Measurements from ENCODE around the gene IL12B.
"Not testable (repeated sequence)": the region's sequence is repeated elsewhere in the genome, so short reads cannot be mapped to it uniquely, and the experiment has no call there.

IL12B gene

DNA sequence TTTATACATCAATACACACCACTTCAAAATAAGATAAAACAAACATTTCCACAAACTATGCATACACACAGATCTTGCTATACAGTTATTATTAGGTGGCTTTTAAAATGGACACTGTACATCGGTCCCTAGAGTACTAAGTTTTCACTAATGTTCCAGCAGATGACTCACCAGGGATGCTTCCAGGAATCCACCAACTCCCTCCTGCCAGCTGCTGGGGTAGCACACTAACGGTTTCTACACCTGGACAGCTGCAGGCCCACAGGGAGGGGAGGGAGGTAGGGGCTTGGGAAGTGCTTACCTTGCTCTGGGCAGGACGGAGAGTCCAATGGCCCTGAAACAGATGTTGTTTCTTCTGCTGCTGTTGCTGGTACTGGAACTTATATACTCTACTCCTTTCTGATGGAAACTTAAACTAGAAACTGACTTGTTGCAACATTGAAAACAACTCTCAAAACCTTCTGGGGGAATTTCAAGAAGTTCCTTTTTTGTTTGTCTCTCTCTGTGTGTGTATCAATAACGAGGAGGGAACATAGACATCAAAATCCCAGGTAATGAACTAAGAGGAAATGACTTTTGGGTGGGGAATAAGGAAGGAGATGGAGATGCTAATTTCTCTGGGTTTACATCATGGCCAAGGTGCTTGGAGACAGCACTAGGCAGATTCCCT, at the start of gene IL12B:
Gene IL12B (minus strand): TSS at position 357 of the 670 bp plus-strand sequence. CDS start 3,705 bp downstream, outside the sequence.
- DNase-seq (ENCODE audit: low read depth), result no peak

DNA sequence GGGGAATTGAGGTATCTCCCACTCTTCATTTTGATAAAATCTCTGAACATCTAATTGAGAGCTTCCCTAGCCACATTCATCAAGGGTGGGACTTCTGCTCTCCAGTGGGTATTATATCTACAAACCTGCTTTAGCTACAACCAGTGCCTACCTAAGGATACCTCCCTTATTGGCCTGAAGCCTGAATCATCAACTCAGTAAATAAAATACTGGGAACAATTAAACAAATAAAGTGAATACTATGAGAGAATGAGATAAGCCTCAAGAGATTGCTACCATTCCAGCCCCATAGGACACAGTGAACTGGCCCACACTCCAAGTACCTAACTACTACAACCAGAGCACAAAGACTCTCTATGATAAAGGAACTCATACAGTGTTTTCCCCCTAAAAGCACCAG, 47.4 kb upstream of the IL12B start:
- no peak for DNase-seq (ENCODE audit: low read depth)

DNA sequence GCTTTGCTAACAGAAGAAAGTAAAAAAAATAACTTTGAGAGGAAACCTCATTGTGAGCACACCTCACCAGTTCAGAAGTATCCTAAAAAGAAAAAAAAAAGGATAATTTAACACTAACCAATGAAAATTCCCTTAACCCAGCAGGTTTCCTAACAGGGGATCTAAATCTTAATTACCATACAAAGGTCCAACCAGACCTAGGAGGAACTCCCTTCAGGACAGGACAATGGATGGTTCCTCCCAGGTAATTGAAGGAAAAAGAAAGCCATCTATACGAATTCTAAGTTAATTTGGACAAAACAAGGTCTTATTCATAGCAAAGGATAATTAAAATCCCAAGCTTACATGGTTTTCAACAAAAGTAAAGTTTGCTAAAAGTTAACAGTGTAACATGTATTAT, 37.6 kb upstream of the IL12B start:
- not testable (repeated sequence) for DNase-seq (ENCODE audit: low read depth)

DNA sequence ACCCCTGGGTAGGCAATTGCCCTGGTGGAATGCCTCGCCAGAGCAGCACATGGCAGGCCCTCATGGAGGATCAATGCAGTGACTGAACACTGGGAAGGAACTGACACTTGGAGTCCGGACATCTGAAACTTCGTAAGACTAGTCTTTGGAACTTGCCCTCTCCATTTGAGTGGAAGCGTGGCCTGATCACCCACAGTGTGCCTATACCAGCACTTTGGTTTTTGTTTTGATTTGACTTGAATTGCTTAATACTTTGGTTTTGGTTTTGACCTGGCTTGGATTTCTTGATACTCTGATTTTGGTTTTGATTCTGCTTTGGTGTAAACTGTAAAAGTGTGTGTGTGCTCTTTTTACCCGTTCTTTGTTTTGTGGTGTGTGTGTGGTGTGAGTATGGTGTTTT, 36.5 kb upstream of the IL12B start:
- DNase-seq (ENCODE audit: low read depth), result not testable (repeated sequence)

DNA sequence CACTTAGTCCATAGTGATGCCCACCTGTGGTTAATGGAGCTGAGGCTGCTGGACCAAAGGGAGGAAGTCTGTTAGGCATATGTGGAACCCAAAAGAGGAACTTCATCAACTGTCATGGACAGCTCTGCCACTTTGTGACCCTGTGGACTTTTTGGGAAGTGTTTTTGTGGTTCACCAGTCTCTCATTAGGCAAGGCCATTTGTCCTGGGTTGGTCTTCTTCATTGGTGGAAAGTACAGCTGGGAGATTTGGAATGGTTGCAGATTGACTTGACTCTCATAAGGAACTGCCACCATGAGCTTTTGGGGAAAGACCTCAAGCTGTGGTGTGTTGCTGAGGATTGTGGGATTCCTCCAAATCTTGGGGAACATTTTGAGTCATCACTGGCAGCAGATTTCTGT, 31.9 kb upstream of the IL12B start:
- no peak for DNase-seq (ENCODE audit: low read depth)

DNA sequence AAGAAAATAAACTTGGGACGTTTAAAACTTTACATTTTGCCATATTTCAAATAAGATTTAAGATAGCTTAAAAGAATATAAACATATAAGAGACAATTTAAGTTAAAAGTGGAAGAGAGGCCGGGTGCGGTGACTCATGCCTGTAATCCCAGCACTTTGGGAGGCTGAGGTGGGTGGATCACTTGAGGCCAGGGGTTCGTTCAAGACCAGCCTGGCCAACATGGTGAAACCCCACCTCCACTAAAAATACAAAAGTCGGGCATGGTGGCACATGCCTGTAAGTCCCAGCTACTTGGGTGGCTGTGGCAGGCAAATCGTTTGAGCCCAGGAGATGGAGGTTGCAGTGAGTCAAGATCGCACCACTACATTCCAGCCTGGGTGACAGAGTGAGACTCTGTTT, 29.6 kb upstream of the IL12B start:
- DNase-seq (ENCODE audit: low read depth), result not testable (repeated sequence)

DNA sequence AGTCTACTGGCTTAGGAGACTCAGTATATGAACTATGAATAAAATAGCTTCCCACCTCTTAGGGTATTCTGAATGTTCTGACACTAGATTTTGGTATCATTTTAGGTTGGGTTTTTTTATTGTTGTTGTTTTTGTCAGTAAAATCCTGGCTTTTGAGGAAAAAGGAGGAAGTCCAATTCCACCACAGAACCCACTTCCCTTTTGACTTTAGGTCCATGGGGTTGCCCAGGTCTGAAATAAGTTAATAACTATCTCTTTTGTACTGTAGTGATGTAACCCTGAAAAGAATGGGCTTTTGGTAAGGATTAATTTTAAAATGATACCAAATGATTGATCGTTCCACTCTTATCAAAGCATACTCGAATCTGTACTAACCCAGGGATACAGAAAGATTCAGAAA, 29.1 kb upstream of the IL12B start:
- DNase-seq (ENCODE audit: low read depth), result no peak

DNA sequence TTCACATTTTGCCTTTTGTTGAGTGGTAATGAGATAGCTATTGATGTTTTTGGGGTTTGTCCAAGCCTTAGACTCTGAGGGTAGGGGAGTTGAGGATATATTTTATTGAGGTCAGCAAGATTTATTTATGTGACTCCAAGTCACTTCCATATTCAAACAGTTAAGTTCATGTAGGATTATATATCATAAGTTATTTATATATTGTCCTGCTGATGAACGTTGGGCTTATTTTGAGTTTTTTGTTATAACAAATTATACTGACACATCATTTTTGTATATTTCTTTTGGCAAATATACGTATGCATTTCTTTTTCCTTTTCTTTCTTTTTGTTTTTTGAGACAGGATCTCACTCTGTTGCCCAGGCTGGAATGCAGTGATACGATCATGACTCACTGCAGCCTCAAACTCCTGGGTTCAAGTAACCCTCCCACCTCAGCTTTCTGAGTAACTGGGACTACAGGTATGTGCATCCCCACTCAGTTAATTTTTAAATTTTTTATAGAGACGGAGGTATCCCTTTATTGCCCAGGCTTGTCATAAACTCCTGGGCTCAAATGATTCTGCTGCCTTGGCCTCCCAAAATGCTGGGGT, 23.5 kb upstream of the IL12B start:
- DNase-seq (ENCODE audit: low read depth), result no peak

DNA sequence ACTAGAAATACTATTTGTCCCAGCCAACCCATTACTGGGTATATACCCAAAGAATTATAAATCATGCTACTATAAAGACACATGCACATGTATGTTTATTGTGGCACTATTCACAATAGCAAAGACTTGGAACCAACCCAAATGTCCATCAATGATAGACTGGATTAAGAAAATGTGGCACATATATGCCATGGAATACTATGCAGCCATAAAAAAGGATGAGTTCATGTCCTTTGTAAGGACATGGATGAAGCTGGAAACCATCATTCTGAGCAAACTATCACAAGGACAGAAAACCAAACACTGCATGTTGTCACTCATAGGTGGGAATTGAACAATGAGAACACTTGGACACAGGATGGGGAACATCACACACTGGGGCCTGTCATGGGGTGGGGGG, 20.4 kb upstream of the IL12B start:
- not testable (repeated sequence) for DNase-seq (ENCODE audit: low read depth)

DNA sequence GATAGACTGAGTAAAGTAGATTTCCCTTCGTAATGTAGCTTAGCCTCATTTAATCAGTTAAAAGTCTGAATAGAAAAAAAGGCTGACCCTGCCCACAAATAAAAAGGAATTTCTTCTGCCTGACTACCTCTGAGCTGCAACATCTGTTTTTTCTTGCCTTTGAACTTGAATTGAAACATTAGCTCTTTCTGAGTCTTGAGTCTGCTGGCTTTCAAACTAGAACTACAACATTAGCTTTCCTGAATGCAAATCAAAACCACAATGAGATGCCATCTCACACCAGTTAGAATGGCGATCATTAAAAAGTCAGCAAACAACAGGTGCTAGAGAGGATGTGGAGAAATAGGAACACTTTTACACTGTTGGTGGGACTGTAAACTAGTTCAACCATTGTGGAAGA, 19.9 kb upstream of the IL12B start:
- DNase-seq (ENCODE audit: low read depth), result not testable (repeated sequence)

DNA sequence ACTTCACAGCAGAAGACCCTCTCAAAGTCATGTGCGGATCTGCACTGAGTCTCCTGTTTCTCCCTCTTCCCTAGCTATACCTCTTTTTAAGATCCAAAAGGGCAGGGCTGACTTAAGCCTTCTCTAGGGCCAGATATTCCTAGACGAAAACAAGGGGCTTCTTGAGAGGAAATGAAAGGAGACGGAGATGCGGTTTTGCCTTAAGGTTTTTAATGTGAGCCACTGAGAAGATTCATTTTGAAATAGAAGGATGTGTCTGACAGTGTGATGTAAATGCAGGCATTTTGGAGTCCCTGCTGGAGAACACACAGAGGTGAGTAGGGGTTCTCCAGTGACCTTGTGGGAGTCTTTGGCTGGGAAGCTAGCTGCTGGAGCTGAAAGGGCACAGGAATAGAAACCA, 15.6 kb upstream of the IL12B start:
- DNase-seq (ENCODE audit: low read depth), result no peak

DNA sequence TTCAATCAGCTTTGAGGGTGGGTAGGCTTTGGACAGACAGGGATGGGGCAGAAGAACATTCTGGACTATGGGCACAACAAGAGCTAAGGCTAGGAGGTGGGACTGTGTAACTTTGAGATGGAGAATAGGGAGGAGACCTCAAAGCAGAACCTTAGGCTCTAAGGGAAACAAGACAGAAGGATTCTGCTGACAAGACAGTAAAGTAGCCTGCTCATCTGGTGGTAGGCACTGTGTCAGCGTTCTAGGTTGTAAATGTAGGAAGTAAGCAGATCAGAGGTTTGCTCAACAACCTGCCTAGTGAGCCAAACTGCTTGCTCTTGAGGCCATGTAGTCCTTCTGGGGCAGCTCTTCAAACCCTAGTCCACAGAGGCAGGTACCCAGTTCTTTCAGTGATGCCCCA, 15.0 kb upstream of the IL12B start:
- DNase-seq (ENCODE audit: low read depth), result no peak

DNA sequence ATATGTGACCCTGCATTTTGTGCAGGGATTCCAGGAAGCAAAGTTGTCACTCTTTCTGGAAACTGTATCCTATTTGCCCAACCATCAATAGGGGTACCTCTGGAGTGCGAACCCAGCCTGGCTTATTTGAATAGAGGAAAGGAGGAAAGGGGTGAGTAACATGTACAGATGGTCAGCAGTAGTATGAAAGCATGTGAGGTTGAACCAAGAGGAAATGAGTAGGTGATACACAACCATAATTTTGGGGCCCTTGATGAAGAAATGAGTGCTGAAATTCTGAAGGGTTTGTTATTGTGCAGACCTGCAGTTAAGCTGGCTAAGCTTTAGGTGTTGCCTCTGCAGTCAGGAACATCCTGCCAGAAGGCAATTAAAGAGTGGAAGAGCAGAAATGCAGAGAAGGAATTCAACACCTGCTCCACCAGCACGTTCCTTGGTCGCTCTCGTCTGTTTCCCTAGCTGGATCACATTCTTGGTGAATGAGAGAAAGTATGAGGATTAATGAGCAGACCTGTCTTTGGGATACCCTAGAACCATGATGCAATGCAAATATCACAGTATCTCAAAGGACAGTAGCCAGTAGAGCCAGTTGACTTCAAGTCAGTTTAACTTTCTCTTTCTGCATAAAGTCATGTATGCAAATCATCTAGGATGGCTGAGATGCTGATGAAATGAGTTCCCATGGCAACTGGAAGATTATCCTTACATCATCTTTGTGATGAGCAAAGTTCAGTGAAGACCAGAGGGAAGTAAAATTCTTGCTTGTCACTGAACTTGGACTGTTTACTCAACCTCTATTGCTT, 13.2 kb upstream of the IL12B start:
- no peak for DNase-seq (ENCODE audit: low read depth)

DNA sequence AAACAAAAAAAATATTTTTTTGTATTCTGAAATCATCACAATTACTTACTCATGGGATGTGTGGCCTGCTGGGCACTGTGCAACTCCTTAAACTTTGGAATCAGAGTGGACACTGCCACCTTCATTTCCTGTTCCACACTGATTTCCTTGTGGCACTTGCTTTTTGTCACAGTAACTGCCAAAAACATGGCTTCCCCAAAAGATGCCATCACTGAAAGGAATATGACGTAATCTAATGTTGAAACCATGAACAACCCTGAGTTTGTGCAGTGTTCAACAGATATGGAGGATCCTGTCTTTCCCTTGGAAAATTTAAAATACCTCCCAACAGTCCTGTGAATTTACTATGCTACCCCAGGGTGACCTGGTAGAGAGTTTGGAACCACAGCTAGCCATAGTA, 12.6 kb upstream of the IL12B start:
- DNase-seq (ENCODE audit: low read depth), result no peak

DNA sequence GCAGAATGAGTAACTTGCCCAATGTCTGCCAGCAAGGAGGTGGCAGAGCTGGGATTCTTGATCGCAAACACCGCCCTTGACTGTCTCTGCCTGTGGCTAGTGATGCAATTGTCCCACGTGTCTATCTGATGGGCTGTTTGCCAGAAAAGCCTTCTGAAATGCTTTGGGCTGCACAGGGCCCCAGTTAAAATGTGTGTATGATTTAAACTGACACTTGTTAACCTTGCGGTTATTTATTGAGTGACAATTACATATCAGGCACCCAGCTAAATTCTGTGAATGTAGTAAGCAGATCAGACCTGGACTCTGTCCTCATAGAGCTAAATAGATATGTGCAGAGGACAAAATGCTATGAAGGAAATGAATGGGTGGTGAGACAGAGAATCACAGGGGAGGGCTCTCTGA, 11.6 kb upstream of the IL12B start:
- no peak for DNase-seq (ENCODE audit: low read depth)

DNA sequence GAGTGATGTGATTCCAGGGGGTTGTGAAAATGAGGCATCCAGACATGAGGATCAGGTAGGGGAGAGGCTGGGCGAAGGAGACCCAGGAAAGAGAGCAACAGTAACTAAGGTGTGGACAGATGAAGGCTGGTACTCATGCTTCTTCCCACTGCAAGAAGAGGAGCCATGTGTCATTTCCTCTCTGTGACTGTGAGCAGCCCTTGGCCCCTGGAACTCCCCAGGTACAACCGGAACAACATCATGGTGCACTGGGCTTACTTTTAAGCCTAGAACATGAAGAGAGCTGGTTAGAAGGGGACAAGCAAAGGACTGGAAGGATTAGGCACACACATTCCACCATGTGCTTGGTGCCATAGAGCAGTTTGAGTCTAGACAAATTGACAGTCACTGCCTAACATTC, 10.9 kb upstream of the IL12B start:
- no peak for DNase-seq (ENCODE audit: low read depth)

DNA sequence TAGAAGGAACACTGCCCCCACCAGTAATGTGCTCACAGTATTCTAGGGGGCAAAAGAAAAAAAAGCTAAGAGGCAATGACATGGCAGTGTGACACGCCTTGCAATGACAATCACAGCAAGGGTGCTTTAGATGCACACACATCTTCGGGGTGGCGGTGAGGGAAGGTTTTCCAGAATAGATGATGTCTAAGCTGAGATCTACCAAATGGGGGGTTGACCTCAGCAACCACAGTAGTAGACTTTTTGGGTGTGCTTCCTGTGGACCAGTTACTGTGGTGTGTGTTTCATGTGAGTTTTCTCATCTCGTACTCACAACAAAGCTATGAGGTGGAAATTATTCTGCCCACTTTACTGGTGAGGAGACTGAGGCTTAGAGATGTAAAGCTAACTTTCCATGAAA, 10.2 kb upstream of the IL12B start:
- DNase-seq (ENCODE audit: low read depth), result no peak

DNA sequence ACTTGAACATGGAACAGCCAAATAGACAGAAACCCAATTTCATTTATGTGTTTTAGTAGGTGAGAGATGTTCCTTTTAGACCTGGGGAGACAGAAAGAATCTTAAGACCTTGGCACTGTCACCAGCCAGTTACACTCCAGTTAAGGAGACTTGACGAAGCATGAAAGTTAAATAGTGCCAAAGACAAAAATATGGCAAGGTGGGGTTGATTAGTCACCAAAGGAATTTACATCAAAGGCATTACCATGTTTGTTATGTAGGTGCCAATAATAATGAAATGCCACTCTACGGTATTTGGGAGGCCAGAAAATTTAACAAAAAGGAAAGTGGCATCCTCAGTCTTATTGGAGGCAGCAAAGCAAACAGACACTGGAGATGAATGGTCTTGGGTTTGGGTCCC, 9.2 kb upstream of the IL12B start:
- no peak for DNase-seq (ENCODE audit: low read depth)

DNA sequence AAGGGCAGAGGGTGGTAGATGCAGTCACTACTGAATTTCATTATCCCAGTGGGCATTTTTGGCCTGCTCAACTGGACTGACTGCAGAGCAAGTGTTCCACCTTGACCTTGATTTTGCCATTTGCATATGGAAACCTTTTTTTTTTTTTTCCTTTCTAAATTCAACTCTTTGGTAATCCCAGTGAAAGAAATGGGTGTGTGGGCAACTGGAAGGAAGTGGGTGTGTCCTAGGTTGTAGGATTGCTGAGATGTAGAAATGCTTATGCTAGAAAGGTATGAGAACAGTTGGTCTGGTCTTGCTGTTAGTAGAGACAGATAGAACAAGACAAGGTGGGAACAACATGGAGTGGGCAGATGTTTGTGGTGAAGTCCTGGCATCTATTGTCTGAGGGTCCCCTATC, 7.8 kb upstream of the IL12B start:
- no peak for DNase-seq (ENCODE audit: low read depth)

DNA sequence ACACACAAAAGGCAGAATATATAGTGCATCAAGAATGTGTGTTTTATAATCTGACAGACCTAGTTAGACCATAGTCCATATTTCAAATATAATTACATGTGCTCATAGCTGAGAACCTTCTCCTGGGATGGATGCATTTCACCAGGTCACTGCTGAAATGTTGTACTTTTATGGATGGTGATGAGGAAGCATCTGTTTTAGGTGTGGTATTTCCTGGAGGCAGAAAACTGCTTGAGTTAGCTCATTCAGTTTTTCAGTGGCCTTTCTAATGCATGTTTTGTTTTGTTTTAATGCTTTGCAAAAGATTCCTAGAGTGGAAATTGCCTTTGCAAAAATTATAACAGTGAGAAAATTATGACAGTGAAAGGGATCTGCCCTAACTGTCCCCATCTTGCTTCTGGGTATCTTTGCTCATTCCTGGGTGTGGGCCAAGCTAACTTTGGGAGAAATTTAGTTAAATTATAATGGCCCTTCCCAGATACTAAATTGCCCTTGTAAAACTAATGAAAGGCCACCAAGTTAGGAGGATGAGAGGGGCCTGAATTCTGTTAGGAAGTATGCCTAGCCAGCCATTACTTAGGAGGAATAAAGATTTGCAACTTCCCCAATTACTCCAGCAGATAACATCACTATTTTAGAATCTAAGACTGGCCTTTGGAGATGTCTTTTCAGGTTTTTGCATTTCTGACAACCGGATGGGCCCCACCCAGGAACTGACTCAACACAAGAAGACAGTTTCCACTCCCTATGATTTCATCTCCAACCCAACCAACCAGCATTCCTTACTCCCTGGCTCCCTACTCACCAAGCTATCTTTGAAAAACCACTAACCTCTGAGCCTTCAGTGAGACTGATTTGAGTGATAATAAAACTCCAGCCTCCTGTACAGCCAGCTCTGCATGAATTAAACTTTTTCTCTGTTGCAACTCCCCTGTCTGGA, 7.0 kb upstream of the IL12B start:
- DNase-seq (ENCODE audit: low read depth), result no peak

DNA sequence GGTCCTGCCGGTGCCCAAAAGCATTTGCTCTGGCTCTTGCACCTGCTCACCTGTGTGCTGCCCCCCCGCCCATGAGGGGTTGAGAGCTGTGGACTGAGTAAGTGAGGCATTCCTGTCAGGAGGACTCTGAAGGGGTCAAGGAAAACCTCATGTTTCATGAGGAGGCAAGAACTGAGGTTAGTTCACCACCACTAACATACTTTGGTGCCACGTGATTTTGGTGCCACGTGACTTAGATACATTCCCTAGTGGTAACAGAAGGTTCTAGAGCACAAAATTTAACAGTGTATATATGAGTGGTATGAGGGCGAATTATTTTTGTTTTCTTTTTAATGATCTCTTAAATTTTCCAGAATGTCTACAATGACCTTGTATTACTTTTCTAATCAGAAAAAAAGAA, 6.3 kb upstream of the IL12B start:
- no peak for DNase-seq (ENCODE audit: low read depth)

DNA sequence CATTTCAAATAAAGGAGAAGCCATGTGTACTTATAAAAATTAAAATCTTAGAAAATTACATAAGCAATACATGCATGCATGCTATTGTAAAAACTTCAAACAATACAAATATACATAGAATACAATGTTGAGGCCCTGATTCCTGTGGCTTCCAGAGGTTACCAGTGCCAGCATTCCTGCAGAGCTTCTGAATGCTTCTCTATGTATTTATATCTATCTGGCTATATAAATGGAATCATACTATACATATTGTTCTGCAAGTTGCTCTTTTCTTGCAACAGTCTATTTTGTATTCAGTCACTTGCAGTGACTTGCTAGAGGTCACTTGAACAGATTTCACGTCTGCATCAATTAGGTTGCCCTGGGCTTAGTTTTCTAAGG, 3.2 kb upstream of the IL12B start:
- no peak for DNase-seq (ENCODE audit: low read depth)
